HG03469 (cell line): ENCODE results near the gene SLC9A8.
"Not testable (repeated sequence)": the region's sequence is repeated elsewhere in the genome, so short reads cannot be mapped to it uniquely, and the experiment has no call there.

Experiments used
- ATAC-seq: cut with Tn5 transposase; IDR thresholded peaks from one replicate; pipeline ENCODE4 v1.9.1; 2021; ENCODE audit warnings: mild to moderate bottlenecking, moderate library complexity, moderate number of reproducible peaks; ENCODE audit not compliant: unreplicated experiment

The SLC9A8 gene, protein sequence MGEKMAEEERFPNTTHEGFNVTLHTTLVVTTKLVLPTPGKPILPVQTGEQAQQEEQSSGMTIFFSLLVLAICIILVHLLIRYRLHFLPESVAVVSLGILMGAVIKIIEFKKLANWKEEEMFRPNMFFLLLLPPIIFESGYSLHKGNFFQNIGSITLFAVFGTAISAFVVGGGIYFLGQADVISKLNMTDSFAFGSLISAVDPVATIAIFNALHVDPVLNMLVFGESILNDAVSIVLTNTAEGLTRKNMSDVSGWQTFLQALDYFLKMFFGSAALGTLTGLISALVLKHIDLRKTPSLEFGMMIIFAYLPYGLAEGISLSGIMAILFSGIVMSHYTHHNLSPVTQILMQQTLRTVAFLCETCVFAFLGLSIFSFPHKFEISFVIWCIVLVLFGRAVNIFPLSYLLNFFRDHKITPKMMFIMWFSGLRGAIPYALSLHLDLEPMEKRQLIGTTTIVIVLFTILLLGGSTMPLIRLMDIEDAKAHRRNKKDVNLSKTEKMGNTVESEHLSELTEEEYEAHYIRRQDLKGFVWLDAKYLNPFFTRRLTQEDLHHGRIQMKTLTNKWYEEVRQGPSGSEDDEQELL

DNA sequence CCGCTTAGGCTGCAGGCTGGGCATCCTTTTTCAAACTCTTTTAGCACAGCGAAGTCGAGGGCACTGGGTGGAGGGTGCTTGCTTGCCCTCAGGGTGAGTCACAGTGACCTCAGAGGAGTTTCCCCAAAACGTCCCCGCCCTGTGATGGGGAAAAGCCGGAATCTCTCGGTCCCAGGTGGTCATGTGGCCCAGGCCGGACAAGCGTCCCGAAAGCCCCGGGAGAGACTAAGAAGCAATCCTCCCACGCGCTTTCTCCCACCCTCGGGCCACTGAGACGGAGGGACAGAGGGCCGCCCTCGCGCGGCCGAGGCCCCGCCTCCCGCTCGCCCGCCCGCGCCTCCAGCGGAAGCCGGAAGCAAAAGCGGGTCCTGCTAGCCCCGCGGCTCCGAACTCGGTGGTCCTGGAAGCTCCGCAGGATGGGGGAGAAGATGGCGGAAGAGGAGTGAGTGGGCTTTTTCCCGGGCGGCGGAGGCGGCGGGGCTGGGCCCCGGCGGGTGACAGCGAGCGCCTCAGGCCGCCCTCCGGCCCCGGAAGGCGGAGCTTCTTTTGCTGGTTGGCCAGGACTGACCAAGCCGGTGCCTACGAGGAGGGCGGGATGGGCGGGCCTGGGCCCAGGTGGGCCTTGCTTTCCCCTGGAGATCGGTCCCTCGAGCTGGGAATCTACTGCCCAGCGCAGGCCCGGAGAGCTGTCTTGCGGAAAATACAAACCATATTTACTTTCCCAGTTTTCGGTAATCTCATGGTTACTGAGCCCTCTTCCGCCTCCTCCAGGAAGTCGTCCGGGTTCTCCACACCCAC lies at the start of gene SLC9A8:
TSS of gene SLC9A8 (plus strand) at position 322 of the 798 bp plus-strand sequence. CDS start at position 417, 95 bp downstream.
- ATAC-seq, result peak; percentile 50

DNA sequence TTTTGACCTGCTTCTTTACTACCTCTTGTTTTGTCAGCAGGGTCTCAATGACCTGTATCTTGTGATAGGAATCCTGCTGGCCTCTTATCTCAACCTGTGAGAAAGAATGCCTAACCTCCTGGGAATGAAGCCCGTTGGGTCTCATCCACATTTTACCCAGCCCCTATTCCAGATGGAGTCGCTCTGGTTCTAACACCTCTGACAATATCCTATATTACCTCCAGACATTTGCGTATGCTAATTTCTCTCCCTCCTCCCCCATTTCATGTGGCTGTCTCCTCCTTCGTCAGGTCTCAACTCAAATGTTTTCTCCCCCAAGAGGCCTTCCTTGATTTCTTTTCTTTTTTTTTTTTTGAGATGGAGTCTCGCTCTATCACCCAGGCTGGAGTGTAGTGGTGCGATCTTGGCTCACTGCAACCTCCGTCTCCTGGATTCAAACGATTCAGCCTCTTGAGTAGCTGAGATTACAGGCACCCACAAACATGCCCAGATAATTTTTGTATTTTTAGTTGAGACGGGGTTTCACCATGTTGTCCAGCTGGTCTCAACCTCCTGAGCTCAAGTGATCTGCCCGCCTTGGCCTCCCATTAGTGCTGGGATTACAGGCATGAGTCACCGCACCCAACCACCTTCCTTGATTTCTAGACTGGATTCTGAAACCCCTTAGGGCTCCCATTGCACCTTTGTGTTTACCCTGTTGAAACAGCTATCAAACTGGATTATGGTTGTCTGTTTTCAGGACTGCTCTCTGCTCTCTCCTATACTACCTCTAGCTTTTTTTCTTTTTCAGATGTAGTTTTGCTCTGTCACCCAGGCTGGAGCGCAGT lies 49.5 kb upstream of the SLC9A8 start:
- ATAC-seq, result no peak

DNA sequence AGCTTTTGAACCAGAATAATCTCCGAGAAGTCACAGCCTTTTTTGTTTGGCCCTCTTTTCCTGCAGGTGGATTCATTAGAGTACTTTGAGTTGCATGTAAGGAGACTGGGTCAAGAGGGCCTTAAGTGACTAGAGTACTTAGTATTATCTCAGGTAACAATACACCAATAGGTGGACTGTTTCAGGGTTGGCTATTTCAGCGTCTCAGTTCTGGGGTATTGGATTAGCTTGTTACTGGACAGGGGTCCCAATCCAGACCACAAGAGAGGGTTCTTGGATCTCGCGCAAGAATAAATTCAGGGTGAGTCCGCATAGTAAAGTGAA lies 47.3 kb upstream of the SLC9A8 start:
- no peak for ATAC-seq

DNA sequence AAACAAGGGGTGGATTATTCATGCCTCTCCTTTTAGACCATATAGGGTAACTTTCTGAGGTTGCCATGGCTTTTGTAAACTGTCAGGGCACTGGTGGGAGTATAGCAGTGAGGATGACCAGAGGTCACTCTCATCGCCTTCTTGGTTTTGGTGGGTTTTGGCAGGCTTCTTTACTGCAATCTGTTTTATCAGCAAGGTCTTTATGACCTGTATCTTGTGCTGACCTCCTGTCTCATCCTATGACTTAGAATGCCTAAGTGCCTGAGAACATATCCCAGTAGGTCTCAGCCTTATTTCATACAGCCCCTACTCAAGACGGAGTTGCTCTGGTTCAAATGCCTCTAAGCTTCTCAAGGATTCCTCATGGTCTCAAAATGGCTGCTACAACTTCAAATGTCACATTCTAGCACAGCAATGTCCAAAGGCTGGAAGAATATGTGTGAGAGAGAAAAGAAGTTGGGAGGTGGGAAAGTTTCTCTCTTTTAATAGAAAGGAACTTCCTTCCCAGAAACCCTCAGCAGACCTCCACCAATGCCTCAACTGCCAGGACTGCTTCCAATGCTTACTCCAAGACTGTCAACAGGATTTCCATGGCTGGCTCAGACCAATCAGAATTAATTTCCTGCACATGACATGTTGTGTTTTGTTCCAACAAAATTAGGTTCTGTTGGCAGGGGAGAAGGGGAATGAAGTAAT lies 46.6 kb upstream of the SLC9A8 start:
- no peak for ATAC-seq

DNA sequence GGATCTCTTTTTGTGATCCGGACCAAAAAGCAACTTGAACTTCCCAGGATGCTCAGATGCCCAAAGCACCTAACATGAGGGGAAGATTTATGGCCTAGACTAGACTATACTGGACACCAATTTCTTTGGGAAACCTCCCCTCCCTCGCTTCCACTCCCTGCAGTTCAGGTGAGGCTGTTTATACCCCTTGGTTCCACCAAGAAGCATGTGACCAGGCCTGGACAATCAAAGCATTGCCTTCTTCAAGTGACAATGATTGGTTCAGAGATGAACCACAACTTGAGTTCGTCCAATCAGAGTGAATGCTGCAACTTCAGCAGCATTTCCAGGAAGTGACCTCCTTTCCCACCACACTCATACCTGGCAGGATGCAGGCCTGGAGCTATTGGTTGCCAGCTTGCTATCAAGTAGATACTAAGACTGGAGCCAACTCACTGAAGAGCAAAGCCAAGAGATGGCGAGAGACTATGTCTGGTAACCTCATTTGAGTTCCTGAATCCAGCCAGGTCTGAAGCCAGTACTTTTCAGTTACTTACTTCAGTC lies 45.6 kb upstream of the SLC9A8 start:
- ATAC-seq, result no peak

DNA sequence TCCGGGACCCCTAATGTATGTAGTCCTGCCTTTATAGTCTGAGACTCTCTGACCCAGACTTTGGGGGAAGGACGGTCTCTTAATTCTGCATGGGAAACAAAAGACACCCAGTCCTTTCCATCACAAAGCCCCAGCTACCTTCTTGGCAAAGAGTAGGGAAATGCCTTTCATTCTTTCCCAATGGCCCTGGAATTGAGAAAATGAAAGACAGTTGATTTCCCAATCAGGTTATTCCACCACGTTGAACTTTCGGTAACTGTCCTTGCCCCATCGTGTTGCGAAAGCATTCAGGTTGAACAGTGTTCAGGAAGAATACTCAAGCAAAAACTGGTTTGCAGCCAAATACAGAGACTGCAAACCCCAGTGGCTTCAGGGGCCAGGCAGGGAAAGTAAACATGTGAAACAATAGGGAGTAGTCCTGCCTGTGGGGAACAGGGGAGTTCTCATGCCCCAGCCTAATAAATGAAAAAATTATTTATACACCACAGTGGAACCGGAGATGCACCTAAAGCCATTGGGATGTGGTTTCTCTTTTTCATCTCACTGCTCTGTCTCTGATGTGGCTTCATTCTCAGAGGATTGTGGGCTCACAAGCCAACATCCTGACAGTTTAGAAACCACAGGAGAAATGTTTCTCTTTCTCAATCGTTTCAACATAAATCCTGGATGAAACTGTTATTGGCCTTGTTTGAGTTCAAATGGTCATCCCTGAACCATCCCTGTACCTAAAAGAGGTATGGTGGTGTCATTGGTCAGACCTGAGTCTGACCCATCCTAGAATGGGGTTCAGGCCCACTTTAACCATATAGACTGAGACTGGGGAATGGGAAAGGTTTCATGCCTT lies 44.2 kb upstream of the SLC9A8 start:
- no peak for ATAC-seq

- ATAC-seq, result no peak
These were observed 43.5 kb upstream of the SLC9A8 start for GRCh38 chr20:49769048-49769581.

GRCh38 chr20:49770634-49771033 lies 42.0 kb upstream of the SLC9A8 start:
- no peak for ATAC-seq

DNA sequence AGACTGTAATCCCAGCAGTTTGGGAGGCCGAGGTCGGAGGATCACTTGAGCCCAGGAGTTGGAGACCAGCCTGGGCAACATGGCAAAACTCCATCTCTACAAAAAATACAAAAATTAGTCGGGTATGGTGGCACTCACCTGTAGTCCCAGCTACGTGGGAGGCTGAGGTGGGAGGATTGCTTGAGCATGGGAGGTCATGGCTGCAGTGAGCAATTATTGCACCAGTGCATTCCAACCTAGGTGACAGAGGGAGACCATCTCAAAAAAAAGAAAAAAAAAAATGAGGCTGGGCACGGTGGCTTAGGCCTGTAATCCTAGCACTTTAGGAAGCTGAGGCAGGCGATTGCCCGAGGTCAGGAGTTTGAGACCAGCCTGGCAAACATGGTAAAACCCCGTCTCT lies 38.4 kb upstream of the SLC9A8 start:
- not testable (repeated sequence) for ATAC-seq

- no peak for ATAC-seq
These were observed 37.4 kb upstream of the SLC9A8 start for GRCh38 chr20:49775229-49775693.

GRCh38 chr20:49779972-49780371 lies 32.7 kb upstream of the SLC9A8 start:
- no peak for ATAC-seq

DNA sequence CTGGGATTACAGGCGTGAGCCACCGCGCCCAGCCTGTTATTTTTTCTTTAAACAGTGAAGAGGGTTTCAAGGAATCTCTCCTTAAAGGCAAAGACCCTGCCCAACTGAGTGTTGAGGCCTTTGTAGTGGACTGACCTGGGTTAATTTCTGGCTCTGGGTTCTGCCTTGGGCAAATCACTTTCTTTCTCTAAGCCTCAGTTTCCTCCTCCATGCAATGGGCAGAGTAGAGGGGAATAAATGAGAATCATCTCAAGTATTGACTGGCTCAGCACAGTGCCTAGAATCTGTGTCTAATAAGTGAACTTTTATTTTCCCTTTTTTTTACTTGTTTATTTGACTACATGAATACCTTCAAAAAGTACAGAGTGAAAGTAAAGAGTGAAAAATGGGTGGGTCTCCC lies 31.0 kb upstream of the SLC9A8 start:
- no peak for ATAC-seq

DNA sequence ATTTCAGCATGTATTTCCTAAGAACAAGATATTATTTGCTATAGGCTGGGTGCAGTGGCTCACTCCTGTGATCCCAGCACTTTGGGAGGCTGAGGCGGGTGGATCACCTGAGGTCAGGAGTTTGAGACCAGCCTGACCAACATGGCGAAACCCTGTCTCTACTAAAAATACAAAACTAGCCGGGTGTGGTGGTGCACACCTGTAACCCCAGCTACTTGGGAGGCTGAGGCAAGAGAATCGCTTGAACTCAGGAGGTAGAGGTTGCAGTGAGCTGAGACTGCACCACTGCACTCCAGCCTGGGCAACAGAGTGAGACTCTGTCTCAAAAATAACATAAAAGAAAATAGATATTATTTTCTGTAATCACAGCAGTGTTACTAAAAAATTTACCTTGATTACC lies 30.2 kb upstream of the SLC9A8 start:
- ATAC-seq, result not testable (repeated sequence)

DNA sequence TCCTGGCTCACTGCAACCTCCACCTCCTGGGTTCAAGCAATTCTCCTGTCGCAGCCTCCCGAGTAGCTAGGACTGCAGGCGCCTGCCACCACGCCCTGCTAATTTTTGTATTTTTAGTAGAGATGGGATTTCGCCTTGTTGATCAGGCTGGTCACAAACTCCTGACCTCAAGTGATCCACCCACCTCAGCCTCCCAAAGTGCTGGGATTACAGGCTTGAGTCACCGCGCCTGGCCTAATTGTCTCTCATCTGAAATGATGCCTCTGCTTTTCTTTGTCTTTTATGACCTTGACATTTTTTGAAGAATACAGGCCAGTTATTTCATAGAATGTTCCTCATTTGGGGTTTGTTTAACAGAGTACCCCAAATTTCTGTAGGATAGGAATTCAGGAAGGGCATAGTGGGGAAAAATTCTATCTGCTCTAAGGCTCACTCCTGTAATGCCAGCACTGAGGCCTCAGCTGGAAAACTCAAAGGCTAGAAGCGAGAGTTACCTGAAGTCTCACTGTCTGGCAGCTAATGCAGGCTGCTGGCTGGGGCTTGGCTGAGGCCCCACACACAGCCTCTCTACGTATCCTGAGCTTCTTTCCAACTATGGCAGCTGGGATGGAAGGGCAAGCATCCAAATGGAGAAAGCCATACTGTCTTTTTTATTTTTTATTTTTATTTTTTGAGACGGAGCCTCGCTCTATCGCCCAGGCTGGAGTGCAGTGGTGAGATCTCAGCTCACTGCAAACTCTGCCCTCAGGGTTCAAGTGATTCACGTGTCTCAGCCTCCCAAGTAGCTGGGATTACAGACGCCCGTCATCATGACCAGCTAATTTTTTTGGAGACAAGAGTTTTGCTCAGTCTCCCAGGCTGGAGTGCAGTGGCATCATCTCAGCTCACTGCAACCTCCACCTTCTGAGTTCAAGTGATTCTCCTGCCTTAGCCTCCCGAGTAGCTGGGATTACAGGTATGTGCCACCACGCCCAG lies 29.3 kb upstream of the SLC9A8 start:
- not testable (repeated sequence) for ATAC-seq

- no peak for ATAC-seq
These were observed 28.3 kb upstream of the SLC9A8 start for GRCh38 chr20:49784291-49784690.

GRCh38 chr20:49785149-49785851 lies 27.3 kb upstream of the SLC9A8 start:
- ATAC-seq, result no peak

DNA sequence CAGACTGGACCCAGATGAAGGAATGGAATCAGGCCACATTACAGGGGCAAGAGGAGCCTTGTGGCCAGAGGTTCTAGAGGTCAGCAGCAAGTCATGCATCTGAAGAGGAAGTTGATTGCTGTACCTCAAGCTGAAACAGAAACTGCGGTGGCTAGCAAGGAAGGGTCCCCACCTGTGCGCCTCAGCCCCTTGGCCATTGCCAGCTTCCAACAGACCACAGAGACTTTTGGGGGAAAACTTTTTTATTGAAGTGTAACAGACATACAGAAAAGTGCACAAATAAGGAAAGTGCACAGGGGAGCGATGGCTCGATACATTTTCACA lies 26.8 kb upstream of the SLC9A8 start:
- peak; percentile 67 for ATAC-seq
